ENCODE results near the gene CASZ1.

- TF ChIP-seq CTCF (IDR thresholded peaks at IDR 0.05) (no peak), CREM (CRISPR knock-in tag; IDR thresholded peaks at IDR 0.05) (no peak), JUN (CRISPR knock-in tag; IDR thresholded peaks at IDR 0.05) (no peak), ATF3 (CRISPR knock-in tag; conservative IDR thresholded peaks at IDR 0.05) (no peak)
Observed at GRCh38 chr1:10768552-10768951, 27.9 kb downstream of the CASZ1 start.

Data from WTC11 (cell line).